ENCODE results near the gene ETFB. TPM values are rescaled to one million over a fixed set of nuclear protein-coding genes. Genes with fewer than 3 reads are reported as not detected.

The ETFB gene
- total and polyA plus RNA-seq, 12 donors = 220 to 542 (median 359) TPM

DNA sequence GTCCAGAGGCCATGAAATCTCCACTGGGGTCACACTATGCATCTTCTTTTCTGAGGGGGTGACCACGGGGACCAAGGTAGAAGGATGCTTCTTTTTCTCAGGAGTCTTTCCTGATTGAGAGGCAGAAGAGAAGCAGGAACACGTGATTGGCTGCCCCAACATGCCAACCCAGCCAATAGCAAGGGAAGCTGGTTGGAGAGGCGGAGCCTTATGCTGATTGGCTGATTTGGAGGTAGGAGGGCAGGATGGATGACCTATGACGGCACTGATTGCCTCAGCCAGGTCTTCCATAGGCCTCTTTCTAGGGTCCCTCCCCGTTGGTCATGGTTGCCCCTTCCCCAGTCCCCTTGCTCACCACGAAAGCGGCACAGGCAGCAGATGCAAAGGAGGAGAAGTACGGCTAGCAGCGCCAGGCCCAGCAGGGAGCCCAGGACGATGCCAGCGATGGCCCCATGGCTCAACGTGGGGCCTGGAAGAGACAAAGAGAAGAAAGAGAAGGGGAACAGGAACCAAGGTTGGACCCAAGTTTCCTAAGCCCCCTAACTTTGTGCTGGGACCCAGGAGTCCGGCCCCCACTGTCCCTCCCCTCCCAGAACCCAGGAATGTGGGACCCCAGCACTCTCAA, 32.2 kb downstream of the ETFB start:
- DNase-seq (no peak), ATAC-seq (no peak)
- no peak overlapping the region for H3K4me3 ChIP-seq
- H3K27me3 ChIP-seq = peaks cover 0 to 36% (median 19%) of the 10 kb centered on the region in 7 donors
- TF ChIP-seq, protein P1, sequence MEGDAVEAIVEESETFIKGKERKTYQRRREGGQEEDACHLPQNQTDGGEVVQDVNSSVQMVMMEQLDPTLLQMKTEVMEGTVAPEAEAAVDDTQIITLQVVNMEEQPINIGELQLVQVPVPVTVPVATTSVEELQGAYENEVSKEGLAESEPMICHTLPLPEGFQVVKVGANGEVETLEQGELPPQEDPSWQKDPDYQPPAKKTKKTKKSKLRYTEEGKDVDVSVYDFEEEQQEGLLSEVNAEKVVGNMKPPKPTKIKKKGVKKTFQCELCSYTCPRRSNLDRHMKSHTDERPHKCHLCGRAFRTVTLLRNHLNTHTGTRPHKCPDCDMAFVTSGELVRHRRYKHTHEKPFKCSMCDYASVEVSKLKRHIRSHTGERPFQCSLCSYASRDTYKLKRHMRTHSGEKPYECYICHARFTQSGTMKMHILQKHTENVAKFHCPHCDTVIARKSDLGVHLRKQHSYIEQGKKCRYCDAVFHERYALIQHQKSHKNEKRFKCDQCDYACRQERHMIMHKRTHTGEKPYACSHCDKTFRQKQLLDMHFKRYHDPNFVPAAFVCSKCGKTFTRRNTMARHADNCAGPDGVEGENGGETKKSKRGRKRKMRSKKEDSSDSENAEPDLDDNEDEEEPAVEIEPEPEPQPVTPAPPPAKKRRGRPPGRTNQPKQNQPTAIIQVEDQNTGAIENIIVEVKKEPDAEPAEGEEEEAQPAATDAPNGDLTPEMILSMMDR (IDR thresholded peaks at IDR 0.05) = no peak
- H3K4me1 ChIP-seq = peaks cover 0 to 8% (median 6%) of the 10 kb centered on the region in 9 donors
- WGBS, 2 donors = 87 to 88% methylated on average over 13 of the region's 13 CpGs
- intact Hi-C loops (cut with DNase I) = loop anchor here in 5 of 10 donors (10.0 kb wide), 3 partner anchors 61 to 321 kb away; partner anchors contain the start of gene C19orf84 (in 1 of the 5)
- peaks cover 0 to 4% (median 0%) of the 10 kb centered on the region in 9 donors for H3K36me3 ChIP-seq
- peaks cover 0 to 6% (median 0%) of the 10 kb centered on the region in 11 donors for H3K9me3 ChIP-seq
- H3K27ac ChIP-seq = no peak overlapping the region

DNA sequence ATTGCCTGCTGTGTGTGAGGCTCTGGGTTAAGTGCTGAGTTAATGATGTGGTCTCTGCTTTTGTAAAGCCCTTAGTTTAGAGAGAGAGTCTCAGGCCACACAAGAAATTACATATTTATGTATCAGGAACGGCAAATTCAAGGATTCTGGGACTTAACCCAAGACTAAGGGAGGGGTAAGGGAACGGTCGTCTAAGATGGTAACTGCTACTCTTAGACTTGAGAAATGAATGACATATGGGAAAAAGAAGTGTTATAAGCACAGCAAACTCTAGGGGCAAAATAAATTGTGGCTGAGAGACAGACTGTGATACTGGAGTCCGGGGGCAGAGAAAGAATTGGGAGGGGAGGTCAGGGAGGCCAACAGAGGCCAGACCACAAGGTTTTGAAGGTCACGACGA, 34.5 kb downstream of the ETFB start:
- Histone ChIP-seq H3K9me3 (peaks cover 0 to 6% (median 0%) of the 10 kb centered on the region in 11 donors), H3K27me3 (peaks cover 7 to 58% (median 41%) of the 10 kb centered on the region in 7 donors), H3K36me3 (peaks cover 0 to 4% (median 0%) of the 10 kb centered on the region in 9 donors), H3K4me1 (peaks cover 3 to 13% (median 11%) of the 10 kb centered on the region in 9 donors), H3K4me3 (no peak overlapping the region), H3K27ac (no peak overlapping the region)
- intact Hi-C loops (cut with DNase I) = loop anchor here in 5 of 10 donors (10.0 kb wide), 3 partner anchors 63 to 323 kb away; partner anchors contain the start of gene C19orf84 (in 1 of the 5)
- TF ChIP-seq, protein P1 (IDR thresholded peaks at IDR 0.05) = no peak
- ATAC-seq (no peak), DNase-seq (no peak)
- WGBS, 2 donors = 89 to 91% methylated on average over 6 of the region's 6 CpGs

DNA sequence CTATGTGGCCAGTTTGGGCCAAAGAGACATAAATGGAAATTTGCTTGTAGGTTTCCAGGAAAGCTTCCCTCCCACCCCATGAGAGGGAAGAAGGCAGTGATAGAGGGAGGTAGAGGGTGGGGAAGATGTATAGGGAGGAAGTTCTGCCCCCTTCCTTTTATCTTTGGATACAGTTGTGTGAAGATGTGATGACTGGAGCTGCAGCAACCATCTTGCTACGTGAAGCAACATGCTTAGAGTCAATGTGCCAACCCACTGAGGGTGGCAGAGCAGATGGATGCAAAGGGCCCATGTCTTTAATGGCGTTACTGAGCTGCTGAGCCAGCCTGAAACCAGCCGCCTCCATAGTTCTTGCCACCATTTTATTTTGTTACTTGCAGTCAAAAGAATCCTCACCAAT, 35.0 kb downstream of the ETFB start:
- ATAC-seq (no peak), DNase-seq (no peak)
- H3K4me3 ChIP-seq = no peak overlapping the region
- H3K27ac ChIP-seq = no peak overlapping the region
- TF ChIP-seq, protein P1 (IDR thresholded peaks at IDR 0.05) = no peak
- peaks cover 0 to 4% (median 0%) of the 10 kb centered on the region in 9 donors for H3K36me3 ChIP-seq
- peaks cover 3 to 14% (median 11%) of the 10 kb centered on the region in 9 donors for H3K4me1 ChIP-seq
- H3K9me3 ChIP-seq = peaks cover 0 to 6% (median 0%) of the 10 kb centered on the region in 11 donors
- 64 to 84% methylated on average over 3 of the region's 3 CpGs for WGBS, 2 donors
- H3K27me3 ChIP-seq = peaks cover 7 to 63% (median 46%) of the 10 kb centered on the region in 7 donors
- intact Hi-C loops (cut with DNase I) = loop anchor here in 5 of 10 donors (10.0 kb wide), 3 partner anchors 64 to 324 kb away; partner anchors contain the start of gene C19orf84 (in 1 of the 5)

DNA sequence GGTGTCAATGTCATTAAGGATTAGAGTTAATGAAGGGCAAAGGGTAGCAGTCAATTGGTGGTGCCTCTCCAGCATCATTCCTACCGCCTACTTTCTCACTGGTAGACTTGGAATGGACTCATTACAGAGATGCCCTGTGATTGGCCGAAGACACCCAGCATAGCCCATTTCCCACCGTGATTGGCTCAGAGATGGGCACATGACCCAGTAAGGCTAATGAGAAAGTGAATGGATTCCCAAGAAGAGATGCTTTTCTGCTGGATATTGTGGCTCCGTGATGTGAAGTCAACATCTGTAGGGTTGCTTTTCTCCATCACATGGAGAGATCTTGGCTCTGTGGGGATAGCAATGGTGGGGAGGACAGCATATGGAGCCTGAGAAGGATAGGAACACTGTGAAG, 35.8 kb downstream of the ETFB start:
- no peak overlapping the region for H3K4me3 ChIP-seq
- intact Hi-C loops (cut with DNase I) = loop anchor here in 5 of 10 donors (10.0 kb wide), 3 partner anchors 64 to 324 kb away; partner anchors contain the start of gene C19orf84 (in 1 of the 5)
- H3K27me3 ChIP-seq = peaks cover 7 to 68% (median 52%) of the 10 kb centered on the region in 7 donors
- H3K9me3 ChIP-seq = peaks cover 0 to 6% (median 0%) of the 10 kb centered on the region in 11 donors
- H3K4me1 ChIP-seq = peaks cover 3 to 14% (median 11%) of the 10 kb centered on the region in 9 donors
- H3K27ac ChIP-seq = no peak overlapping the region
- DNase-seq = no peak
- WGBS, 2 donors = 94% methylated on average over 4 of the region's 4 CpGs
- ATAC-seq = no peak
- peaks cover 0 to 4% (median 0%) of the 10 kb centered on the region in 9 donors for H3K36me3 ChIP-seq
- TF ChIP-seq, protein P1 (IDR thresholded peaks at IDR 0.05) = no peak
